SK-N-MC (cell line): ENCODE measurements around the gene GULP1.
A peak's percentile ranks its signal among the peaks of the same experiment; 100 is the strongest.
"Not testable (repeated sequence)": the region's sequence is repeated elsewhere in the genome, so short reads cannot be mapped to it uniquely, and the experiment has no call there.

ENCODE experiments used
- DNase-seq: peaks from one replicate; pipeline ENCODE4 v3.0.0-alpha.2; 2011; ENCODE audit warnings: low read depth, low spot score
- H3K27ac ChIP-seq: fragments of 200-600 bp; sonication (generic); 2 replicates; pipeline ENCODE4 v1.5.1; 2016; ENCODE audit warnings: mixed run types
- H3K36me3 ChIP-seq: fragments of 200-600 bp; sonication (generic); 2 replicates; pipeline ENCODE4 v1.6.1; 2017; ENCODE audit warnings: antibody characterized with exemption, low read length, mixed read lengths; ENCODE audit not compliant: insufficient read depth
- H3K4me3 ChIP-seq: fragments of 200-600 bp; sonication (generic); 2 replicates; pipeline ENCODE4 v1.5.1; 2016
- H3K9ac ChIP-seq: fragments of 200-600 bp; sonication (generic); 2 replicates; pipeline ENCODE4 v1.8.0; 2017; ENCODE audit warnings: mixed run types, mixed read lengths; ENCODE audit not compliant: insufficient read length
- H3K9me3 ChIP-seq: fragments of 200-600 bp; sonication (generic); 2 replicates; pipeline ENCODE4 v1.6.1; 2017; ENCODE audit warnings: low read depth, mild to moderate bottlenecking, antibody characterized with exemption, low read length, moderate library complexity, mixed read lengths
- EZH2 ChIP-seq: fragments of 200-600 bp; sonication (generic); IDR thresholded peaks from one replicate; pipeline ENCODE4 v1.6.1; 2017; ENCODE audit warnings: antibody characterized with exemption
- FOXP2 ChIP-seq: optimal IDR thresholded peaks from 2 replicates; pipeline ENCODE3; 2011; ENCODE audit warnings: mild to moderate bottlenecking, moderate library complexity; ENCODE audit not compliant: insufficient read depth; ENCODE audit errors: extremely low read length, control extremely low read depth
- POLR2AphosphoS5 ChIP-seq: IDR thresholded peaks from 2 replicates; pipeline ENCODE4 v1.6.1; 2012; ENCODE audit warnings: mild to moderate bottlenecking, low read depth, low read length, borderline replicate concordance

Gene GULP1

DNA sequence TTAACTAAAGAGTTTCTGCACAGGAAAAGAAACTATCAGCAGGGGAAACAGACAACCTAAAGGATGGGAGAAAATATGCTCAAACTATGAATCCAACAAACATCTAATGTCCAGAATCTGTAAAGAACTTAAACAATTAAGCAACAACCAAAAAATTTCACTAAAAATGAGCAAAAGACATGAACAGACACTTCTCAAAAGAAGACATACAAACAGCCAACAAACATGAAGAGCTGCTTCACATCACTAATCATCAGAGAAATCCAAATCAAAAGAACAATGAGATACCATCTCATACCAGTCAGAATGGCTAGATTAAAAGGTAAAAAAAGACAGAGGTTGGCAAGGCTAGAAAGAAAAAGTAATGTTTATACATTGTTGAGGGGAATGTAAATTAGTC is 8.8 kb upstream of the GULP1 start:
- H3K4me3 ChIP-seq: no peak overlapping the region
- no peaks in the 10 kb centered on the region for H3K36me3 ChIP-seq
- H3K9me3 ChIP-seq: no peaks in the 10 kb centered on the region
- TF ChIP-seq EZH2 (no peak), FOXP2 (no peak), POLR2AphosphoS5 (no peak)
- H3K27ac ChIP-seq: no peak overlapping the region
- no peak for DNase-seq
- H3K9ac ChIP-seq: no peak overlapping the region

DNA sequence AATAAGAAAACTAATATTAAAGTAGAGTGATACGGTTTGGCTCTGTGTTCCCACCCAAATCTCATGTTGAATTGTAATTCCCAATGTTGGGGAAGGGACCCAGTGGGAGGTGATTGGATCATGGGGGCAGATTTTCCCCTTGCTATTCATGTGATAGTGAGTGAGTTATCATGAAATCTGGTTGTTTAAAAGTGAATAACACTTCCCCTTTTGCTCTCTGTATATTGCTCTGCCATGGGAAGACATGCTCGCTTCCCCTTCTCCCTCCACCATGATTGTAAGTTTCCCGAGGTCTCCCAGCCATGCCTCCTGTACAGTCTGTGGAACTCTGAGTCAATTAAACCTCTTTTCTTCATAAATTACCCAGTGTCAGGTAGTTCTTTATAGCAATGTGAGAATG is 7.4 kb upstream of the GULP1 start:
- H3K36me3 ChIP-seq, DNase-seq, H3K27ac ChIP-seq, H3K9me3 ChIP-seq, H3K9ac ChIP-seq, H3K4me3 ChIP-seq: not testable (repeated sequence)

DNA sequence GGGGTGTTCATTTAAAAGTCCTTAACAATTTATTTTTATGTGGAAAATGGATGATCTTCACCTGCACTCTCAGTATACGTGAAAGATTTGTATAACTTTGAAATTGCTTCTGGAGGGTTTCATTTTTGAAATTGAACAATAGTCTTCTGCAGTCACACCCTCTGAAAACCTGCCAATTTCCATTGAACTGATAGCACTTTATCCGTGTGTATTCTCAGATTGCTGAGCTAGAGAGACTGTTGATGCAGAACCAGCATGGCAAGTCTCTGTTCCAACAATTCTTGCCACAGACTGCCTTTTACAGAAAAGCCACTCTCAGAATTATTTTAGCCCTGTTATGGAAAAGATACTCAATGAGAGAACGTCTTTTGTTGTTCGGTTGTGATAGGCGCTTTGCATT is 6.6 kb upstream of the GULP1 start:
- Histone ChIP-seq H3K9me3 (no peaks in the 10 kb centered on the region), H3K9ac (no peak overlapping the region), H3K4me3 (no peak overlapping the region), H3K27ac (no peak overlapping the region), H3K36me3 (no peaks in the 10 kb centered on the region)
- DNase-seq: no peak
- TF ChIP-seq EZH2 (no peak), POLR2AphosphoS5 (no peak), FOXP2 (no peak)

DNA sequence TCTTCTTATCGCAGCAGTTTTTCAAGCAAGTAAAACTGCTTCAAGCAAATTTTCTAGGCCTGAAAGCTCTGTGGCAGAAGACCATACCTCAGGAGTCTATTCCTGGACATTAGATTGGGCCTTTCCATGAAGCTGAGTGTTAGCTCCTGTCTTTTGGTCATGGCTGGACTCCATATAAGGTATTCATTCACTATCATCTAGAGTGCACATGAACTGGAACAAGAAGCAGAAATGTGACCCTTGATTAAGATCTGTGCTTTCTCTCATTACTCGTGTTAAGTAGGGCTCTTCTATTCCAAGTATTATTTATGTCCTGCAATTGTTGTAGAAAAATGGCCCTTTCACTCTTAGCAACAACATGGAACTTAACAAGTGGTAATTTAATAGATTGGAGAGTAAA is 5.9 kb upstream of the GULP1 start:
- no peak for DNase-seq
- no peak overlapping the region for H3K9ac ChIP-seq
- TF ChIP-seq POLR2AphosphoS5 (no peak), FOXP2 (no peak), EZH2 (no peak)
- H3K36me3 ChIP-seq: no peaks in the 10 kb centered on the region
- H3K4me3 ChIP-seq: no peak overlapping the region
- no peaks in the 10 kb centered on the region for H3K9me3 ChIP-seq
- H3K27ac ChIP-seq: no peak overlapping the region

DNA sequence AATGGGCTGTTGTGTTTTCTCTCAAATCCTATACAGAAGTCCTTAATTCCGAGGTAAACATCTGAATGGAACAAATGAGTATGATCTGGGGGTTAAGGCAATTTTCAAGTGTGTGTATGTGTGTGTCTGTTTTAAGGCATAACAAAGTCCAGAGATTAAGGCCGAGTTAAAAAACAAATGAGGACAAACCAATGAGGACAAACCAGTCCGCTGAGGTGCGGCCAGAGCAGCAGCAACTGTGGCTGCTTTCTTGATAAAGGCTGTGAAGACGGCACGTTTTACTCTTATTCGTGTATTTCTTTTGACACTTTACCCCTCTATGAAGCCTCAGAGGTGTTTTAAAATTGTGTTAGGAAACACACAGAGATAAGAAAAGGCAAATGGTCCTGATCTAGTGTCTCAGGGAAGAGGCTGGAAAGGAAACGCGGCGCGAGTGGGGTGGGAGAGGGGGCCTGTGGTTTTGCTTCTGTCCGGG is 495 bp upstream of the GULP1 start:
- H3K27ac ChIP-seq: no peak overlapping the region
- no peaks in the 10 kb centered on the region for H3K9me3 ChIP-seq
- H3K4me3 ChIP-seq: peak overlapping the region; percentile 80
- DNase-seq: no peak
- H3K9ac ChIP-seq: peak overlapping the region; percentile 70
- H3K36me3 ChIP-seq: no peaks in the 10 kb centered on the region
- no peak for TF ChIP-seq POLR2AphosphoS5
- no peak for TF ChIP-seq EZH2
- TF ChIP-seq FOXP2: no peak

DNA sequence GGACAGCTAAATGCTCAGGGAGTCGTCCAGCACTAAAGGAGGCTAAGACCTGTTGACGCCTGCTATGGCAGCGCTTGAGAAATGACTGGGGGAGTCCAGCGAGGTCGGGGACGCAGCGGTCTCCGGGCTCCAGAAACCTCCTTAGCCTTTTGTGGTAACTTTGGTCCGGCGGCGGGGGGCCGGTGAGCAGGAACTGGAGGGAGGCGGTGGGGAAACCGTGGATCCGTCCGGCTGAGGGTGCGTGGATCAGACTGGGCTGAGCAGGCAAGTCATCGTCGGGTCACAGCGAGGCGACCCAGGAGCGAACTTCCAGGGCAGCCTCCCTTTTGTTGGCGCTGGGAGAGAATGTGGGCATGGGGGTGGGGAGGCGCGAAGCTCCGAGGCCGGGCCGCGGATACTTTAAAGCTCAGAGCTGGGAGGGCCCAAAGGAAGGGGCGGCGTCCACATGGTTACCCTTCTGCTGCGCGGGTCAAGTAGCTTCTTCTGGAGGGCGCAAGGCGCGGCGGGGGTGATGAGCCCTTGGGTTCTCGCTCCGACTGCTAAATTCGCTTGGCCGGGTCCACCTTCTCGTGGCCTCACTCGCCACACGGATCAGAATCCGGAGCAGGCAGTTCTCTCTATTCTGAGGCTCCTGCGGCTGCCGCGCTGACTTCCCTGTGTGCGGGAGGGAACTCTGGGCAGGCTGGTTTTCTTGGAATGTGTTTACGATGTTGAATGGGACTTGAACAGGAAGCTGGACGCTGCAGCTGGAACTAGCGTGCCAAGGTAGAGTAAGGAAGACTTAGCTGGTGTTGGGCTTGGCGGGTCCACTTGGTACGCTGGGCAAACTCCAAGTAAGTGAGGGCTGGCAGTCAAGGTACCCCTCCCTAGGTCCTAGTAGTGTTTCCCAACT is 920 bp downstream of the GULP1 start:
- Histone ChIP-seq H3K9me3 (no peaks in the 10 kb centered on the region), H3K36me3 (no peaks in the 10 kb centered on the region), H3K27ac (no peak overlapping the region), H3K4me3 (peak overlapping the region; percentile 80), H3K9ac (peak overlapping the region; percentile 70)
- no peak for DNase-seq
- TF ChIP-seq POLR2AphosphoS5 (no peak), EZH2 (no peak), FOXP2 (no peak)

DNA sequence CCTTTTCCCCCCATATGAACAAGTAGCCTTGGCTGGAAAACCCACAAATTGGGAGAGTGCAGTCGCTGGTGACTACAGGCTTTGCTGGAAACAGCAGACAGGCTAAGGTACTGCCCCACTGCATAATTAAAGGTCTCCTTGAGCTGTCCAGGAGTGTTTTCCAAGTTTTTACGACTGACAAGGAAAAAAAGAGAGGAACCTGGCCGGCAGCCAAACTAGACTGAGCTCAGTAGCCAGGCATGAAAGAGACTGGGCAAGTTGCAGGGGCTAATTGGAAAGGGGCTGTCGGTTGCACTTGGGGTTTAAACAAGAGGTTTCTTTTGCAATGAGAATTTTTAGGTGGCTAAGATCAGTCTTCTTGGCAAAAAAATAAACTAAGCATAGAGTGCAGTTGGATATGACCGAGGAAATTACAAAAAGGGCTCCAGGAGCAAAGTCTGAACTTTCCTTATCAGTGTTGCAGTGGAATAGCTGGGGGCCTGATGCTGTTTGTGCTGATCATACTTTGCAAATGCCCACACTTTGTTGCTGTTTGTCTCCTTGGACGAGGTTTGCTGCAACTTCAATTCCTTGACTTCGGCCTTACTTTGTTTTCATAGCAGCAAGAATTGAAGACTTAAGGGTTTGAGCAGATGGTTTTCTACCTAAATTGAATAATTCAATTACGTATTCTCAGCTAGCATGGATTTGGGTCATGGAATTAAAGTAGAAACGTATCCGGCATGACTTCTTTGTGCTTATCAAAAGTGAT is 2.1 kb downstream of the GULP1 start:
- H3K36me3 ChIP-seq: no peaks in the 10 kb centered on the region
- no peak for DNase-seq
- TF ChIP-seq FOXP2 (no peak), EZH2 (no peak)
- no peak overlapping the region for H3K9ac ChIP-seq
- H3K9me3 ChIP-seq: no peaks in the 10 kb centered on the region
- H3K4me3 ChIP-seq: no peak overlapping the region
- H3K27ac ChIP-seq: no peak overlapping the region

DNA sequence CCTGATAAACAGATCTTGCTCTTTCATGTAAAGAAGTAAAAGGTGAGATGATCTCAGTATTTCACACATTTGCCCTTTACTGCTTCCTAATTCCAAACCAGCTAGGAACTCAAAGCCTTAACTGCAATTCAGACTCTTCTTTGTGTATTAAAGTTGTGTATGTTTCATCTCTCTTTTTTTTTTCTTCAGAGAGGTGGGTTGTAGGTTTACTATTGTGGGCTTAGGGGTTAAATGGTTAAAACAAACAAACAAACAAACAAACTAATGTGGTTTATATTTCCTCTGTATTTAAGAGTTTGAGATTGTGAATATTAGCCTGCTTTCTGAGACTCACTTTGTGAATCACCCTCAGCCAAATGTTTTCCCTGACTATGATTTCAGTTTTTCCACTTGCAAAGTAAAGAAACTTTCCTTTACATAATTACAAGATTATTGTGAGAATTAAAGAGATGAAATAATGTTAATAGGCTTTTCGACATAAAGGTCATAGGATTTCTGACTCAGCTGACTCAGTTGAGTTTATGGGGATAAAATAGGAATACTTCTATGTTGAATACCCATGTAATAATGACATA is 2.8 kb downstream of the GULP1 start:
- Histone ChIP-seq H3K27ac (no peak overlapping the region), H3K9ac (no peak overlapping the region), H3K9me3 (no peaks in the 10 kb centered on the region), H3K4me3 (no peak overlapping the region), H3K36me3 (no peaks in the 10 kb centered on the region)
- DNase-seq: no peak
- no peak for TF ChIP-seq EZH2
- TF ChIP-seq POLR2AphosphoS5: no peak
- TF ChIP-seq FOXP2: no peak
